ENCODE data around the gene PLPPR3.
"Not testable (repeated sequence)": the region's sequence is repeated elsewhere in the genome, so short reads cannot be mapped to it uniquely, and the experiment has no call there.

The PLPPR3 gene

DNA sequence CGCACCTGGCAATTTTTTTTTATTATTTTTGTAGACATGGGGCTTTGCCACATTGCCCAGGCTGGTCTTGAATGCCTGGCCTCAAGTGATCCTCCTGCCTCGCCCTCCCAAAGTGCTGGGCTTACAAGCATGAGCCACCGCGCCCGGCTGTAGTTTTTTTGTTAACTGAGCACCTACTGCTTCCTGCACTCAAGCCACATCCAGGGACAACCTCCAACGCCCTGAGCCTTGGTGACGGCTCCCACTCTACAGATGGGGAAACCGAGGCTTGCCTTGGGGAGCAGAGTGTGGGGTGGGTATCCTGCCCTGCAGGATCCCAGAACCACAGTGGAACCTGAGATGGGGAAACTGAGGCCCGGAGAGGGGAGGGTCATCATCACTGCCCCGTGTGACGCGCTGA is 33.4 kb upstream of the PLPPR3 start:
- H3K27ac ChIP-seq (ENCODE audit: low read length), result no peak overlapping the region
- H3K4me1 ChIP-seq (ENCODE audit: insufficient read depth, low read length), result no peaks in the 10 kb centered on the region
- H3K36me3 ChIP-seq (ENCODE audit: insufficient read depth, low read length), result no peaks in the 10 kb centered on the region
- H3K9me3 ChIP-seq (ENCODE audit: insufficient read depth, low read length, severe bottlenecking), result no peaks in the 10 kb centered on the region
- TF ChIP-seq, protein P1, sequence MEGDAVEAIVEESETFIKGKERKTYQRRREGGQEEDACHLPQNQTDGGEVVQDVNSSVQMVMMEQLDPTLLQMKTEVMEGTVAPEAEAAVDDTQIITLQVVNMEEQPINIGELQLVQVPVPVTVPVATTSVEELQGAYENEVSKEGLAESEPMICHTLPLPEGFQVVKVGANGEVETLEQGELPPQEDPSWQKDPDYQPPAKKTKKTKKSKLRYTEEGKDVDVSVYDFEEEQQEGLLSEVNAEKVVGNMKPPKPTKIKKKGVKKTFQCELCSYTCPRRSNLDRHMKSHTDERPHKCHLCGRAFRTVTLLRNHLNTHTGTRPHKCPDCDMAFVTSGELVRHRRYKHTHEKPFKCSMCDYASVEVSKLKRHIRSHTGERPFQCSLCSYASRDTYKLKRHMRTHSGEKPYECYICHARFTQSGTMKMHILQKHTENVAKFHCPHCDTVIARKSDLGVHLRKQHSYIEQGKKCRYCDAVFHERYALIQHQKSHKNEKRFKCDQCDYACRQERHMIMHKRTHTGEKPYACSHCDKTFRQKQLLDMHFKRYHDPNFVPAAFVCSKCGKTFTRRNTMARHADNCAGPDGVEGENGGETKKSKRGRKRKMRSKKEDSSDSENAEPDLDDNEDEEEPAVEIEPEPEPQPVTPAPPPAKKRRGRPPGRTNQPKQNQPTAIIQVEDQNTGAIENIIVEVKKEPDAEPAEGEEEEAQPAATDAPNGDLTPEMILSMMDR (IDR thresholded peaks at IDR 0.05; ENCODE audit: borderline replicate concordance, extremely low read depth, low read length, poor library complexity, severe bottlenecking), result no peak
- no peak for TF ChIP-seq EZH2 (IDR thresholded peaks at IDR 0.05; ENCODE audit: borderline replicate concordance, low read depth, low read length, severe bottlenecking)
- no peak overlapping the region for H2AFZ ChIP-seq (ENCODE audit: low read depth, low read length)
- no peak for ATAC-seq (ENCODE audit: insufficient read depth, low read depth)
- H3K4me3 ChIP-seq (ENCODE audit: low read depth in 1 of 2, low read length in 2 of 2), result no peak overlapping the region
- no peak for DNase-seq
- no peak overlapping the region for H3K9ac ChIP-seq (ENCODE audit: low read depth, low read length)
- no peak overlapping the region for H3K4me2 ChIP-seq (ENCODE audit: insufficient read depth, low read length)
- H3K79me2 ChIP-seq (ENCODE audit: insufficient read depth, low read length), result no peaks in the 10 kb centered on the region
- H3K27me3 ChIP-seq (ENCODE audit: insufficient read depth, low read length, poor library complexity), result no peaks in the 10 kb centered on the region
- H4K20me1 ChIP-seq (ENCODE audit: insufficient read depth, low read length), result no peaks in the 10 kb centered on the region

DNA sequence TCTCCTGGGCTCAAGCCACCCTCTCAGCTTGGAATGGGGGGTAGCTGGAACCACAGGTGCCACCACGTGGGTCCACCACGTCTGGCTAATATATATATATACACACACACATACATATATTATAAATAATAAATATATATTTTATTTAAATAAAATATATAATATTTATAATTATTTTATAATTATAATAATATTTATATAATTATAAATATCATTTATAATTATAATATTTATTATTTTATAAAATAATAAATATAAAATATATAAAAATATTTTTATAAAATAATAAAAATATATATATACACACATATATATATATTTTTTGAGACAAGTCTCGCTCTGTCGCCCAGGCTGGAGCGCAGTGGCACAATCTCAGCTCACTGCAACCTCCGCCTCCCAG is 32.8 kb upstream of the PLPPR3 start:
- no peaks in the 10 kb centered on the region for H3K9me3 ChIP-seq (ENCODE audit: insufficient read depth, low read length, severe bottlenecking)
- H3K9ac ChIP-seq (ENCODE audit: low read depth, low read length), result no peak overlapping the region
- H3K27me3 ChIP-seq (ENCODE audit: insufficient read depth, low read length, poor library complexity), result no peaks in the 10 kb centered on the region
- H3K27ac ChIP-seq (ENCODE audit: low read length), result no peak overlapping the region
- no peaks in the 10 kb centered on the region for H3K36me3 ChIP-seq (ENCODE audit: insufficient read depth, low read length)
- no peak overlapping the region for H3K4me2 ChIP-seq (ENCODE audit: insufficient read depth, low read length)
- no peak overlapping the region for H2AFZ ChIP-seq (ENCODE audit: low read depth, low read length)
- no peaks in the 10 kb centered on the region for H3K4me1 ChIP-seq (ENCODE audit: insufficient read depth, low read length)
- no peak overlapping the region for H3K4me3 ChIP-seq (ENCODE audit: low read depth in 1 of 2, low read length in 2 of 2)
- TF ChIP-seq, protein P1 (IDR thresholded peaks at IDR 0.05; ENCODE audit: borderline replicate concordance, extremely low read depth, low read length, poor library complexity, severe bottlenecking), result no peak
- no peak for TF ChIP-seq EZH2 (IDR thresholded peaks at IDR 0.05; ENCODE audit: borderline replicate concordance, low read depth, low read length, severe bottlenecking)
- no peak for ATAC-seq (ENCODE audit: insufficient read depth, low read depth)
- H4K20me1 ChIP-seq (ENCODE audit: insufficient read depth, low read length), result no peaks in the 10 kb centered on the region
- no peak for DNase-seq
- no peaks in the 10 kb centered on the region for H3K79me2 ChIP-seq (ENCODE audit: insufficient read depth, low read length)

DNA sequence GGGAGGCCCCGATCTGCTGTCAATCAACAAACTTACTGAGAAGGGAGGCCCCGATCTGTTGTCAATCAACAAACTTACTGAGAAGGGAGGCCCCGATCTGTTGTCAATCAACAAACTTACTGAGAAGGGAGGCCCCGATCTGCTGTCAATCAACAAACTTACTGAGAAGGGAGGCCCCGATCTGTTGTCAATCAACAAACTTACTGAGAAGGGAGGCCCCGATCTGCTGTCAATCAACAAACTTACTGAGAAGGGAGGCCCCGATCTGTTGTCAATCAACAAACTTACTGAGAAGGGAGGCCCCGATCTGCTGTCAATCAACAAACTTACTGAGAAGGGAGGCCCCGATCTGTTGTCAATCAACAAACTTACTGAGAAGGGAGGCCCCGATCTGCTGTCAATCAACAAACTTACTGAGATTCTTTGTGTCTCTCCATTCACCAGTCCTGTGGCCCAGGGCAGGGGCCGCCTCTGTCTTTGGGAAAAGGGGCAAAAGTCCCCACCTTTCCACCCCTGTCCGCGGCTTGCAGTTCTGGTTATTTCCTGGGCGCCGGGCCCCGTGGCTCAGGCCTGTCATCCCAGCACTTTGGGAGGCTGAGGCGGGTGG is 32.0 kb upstream of the PLPPR3 start:
- not testable (repeated sequence) for H3K27me3 ChIP-seq (ENCODE audit: insufficient read depth, low read length, poor library complexity); H3K27ac ChIP-seq (ENCODE audit: low read length); H3K4me1 ChIP-seq (ENCODE audit: insufficient read depth, low read length); H2AFZ ChIP-seq (ENCODE audit: low read depth, low read length); ATAC-seq (ENCODE audit: insufficient read depth, low read depth); H3K36me3 ChIP-seq (ENCODE audit: insufficient read depth, low read length); H3K79me2 ChIP-seq (ENCODE audit: insufficient read depth, low read length); H3K4me2 ChIP-seq (ENCODE audit: insufficient read depth, low read length); DNase-seq; H3K4me3 ChIP-seq (ENCODE audit: low read depth in 1 of 2, low read length in 2 of 2); H4K20me1 ChIP-seq (ENCODE audit: insufficient read depth, low read length); H3K9ac ChIP-seq (ENCODE audit: low read depth, low read length); H3K9me3 ChIP-seq (ENCODE audit: insufficient read depth, low read length, severe bottlenecking)

GRCh38 chr19:853014-853585 is 31.3 kb upstream of the PLPPR3 start:
- Histone ChIP-seq H3K27me3 (ENCODE audit: insufficient read depth, low read length, poor library complexity) (no peaks in the 10 kb centered on the region), H3K79me2 (ENCODE audit: insufficient read depth, low read length) (no peaks in the 10 kb centered on the region), H2AFZ (ENCODE audit: low read depth, low read length) (no peak overlapping the region), H4K20me1 (ENCODE audit: insufficient read depth, low read length) (no peaks in the 10 kb centered on the region), H3K4me2 (ENCODE audit: insufficient read depth, low read length) (no peak overlapping the region), H3K9ac (ENCODE audit: low read depth, low read length) (no peak overlapping the region), H3K9me3 (ENCODE audit: insufficient read depth, low read length, severe bottlenecking) (no peaks in the 10 kb centered on the region), H3K27ac (ENCODE audit: low read length) (no peak overlapping the region), H3K36me3 (ENCODE audit: insufficient read depth, low read length) (no peaks in the 10 kb centered on the region), H3K4me3 (ENCODE audit: low read depth in 1 of 2, low read length in 2 of 2) (no peak overlapping the region), H3K4me1 (ENCODE audit: insufficient read depth, low read length) (no peaks in the 10 kb centered on the region)
- ATAC-seq (ENCODE audit: insufficient read depth, low read depth), result no peak
- DNase-seq, result no peak
- no peak for TF ChIP-seq EZH2 (IDR thresholded peaks at IDR 0.05; ENCODE audit: borderline replicate concordance, low read depth, low read length, severe bottlenecking)
- TF ChIP-seq, protein P1 (IDR thresholded peaks at IDR 0.05; ENCODE audit: borderline replicate concordance, extremely low read depth, low read length, poor library complexity, severe bottlenecking), result no peak
